GM23338 (cell line): ENCODE results near the gene POLA2. TPM values are rescaled to one million over a fixed set of nuclear protein-coding genes. Genes with fewer than 3 reads are reported as not detected.

Source experiments
- ATAC-seq: fragments of 200-7000 bp; cut with Tn5 transposase; 3 replicates; pipeline ENCODE4 v1.9.1; 2020
- DNase-seq: peaks from one replicate; pipeline ENCODE4 v3.0.0-alpha.2; 2015; ENCODE audit warnings: low spot score
- H2AFZ ChIP-seq: fragments of 200-600 bp; sonication (generic); 2 replicates; pipeline ENCODE4 v1.8.0; 2016; ENCODE audit warnings: antibody characterized with exemption, mild to moderate bottlenecking, moderate library complexity
- H3F3A ChIP-seq: fragments of 200-600 bp; sonication (generic); replicated peaks from 2 replicates; pipeline ENCODE4 v1.8.0; 2017; ENCODE audit warnings: antibody characterized with exemption, mixed run types, low read depth
- H3K27ac ChIP-seq: fragments of 200-600 bp; sonication (generic); 2 replicates; pipeline ENCODE4 v1.6.1; 2016; ENCODE audit warnings: low read depth
- H3K27me3 ChIP-seq: fragments of 200-600 bp; sonication (generic); 2 replicates; pipeline ENCODE4 v1.8.0; 2016; ENCODE audit warnings: mild to moderate bottlenecking, mixed run types, moderate library complexity; ENCODE audit not compliant: insufficient read depth
- H3K36me3 ChIP-seq: fragments of 200-600 bp; sonication (generic); 2 replicates; pipeline ENCODE4 v1.8.0; 2016; ENCODE audit warnings: mild to moderate bottlenecking; ENCODE audit not compliant: insufficient read depth
- H3K4me1 ChIP-seq: fragments of 200-600 bp; sonication (generic); 2 replicates; pipeline ENCODE4 v1.8.0; 2016; ENCODE audit warnings: mild to moderate bottlenecking, moderate library complexity; ENCODE audit not compliant: insufficient read depth
- H3K4me2 ChIP-seq: fragments of 200-600 bp; sonication (generic); 2 replicates; pipeline ENCODE4 v1.7.1; 2017; ENCODE audit warnings: mixed run types
- H3K4me3 ChIP-seq: fragments of 200-600 bp; sonication (generic); 2 replicates; pipeline ENCODE4 v1.6.1; 2016; ENCODE audit warnings: mixed run types
- H3K79me2 ChIP-seq: fragments of 200-600 bp; sonication (generic); replicated peaks from 2 replicates; pipeline ENCODE4 v1.8.0; 2017; ENCODE audit warnings: mild to moderate bottlenecking; ENCODE audit not compliant: insufficient read depth
- H3K9me2 ChIP-seq: fragments of 200-600 bp; sonication (generic); 2 replicates; pipeline ENCODE4 v1.8.0; 2017; ENCODE audit not compliant: insufficient read depth
- H4K20me1 ChIP-seq: fragments of 200-600 bp; sonication (generic); replicated peaks from 2 replicates; pipeline ENCODE4 v1.8.0; 2017; ENCODE audit warnings: mild to moderate bottlenecking; ENCODE audit not compliant: insufficient read depth
- H3K27ac Mint-ChIP-seq: 2 replicates; pipeline ENCODE4 v1.8.0; 2020; ENCODE audit warnings: inconsistent platforms, mild to moderate bottlenecking, moderate library complexity, mixed read lengths
- H3K27me3 Mint-ChIP-seq: 3 replicates; pipeline ENCODE4 v1.8.0; 2022; ENCODE audit warnings: low read depth, mild to moderate bottlenecking, moderate library complexity, mixed read lengths, inconsistent platforms; ENCODE audit not compliant: insufficient read depth, poor library complexity
- H3K36me3 Mint-ChIP-seq: 3 replicates; pipeline ENCODE4 v1.8.0; 2021; ENCODE audit warnings: low read depth, mild to moderate bottlenecking, inconsistent platforms, moderate library complexity, mixed read lengths
- H3K4me1 Mint-ChIP-seq: 3 replicates; pipeline ENCODE4 v1.8.0; 2020; ENCODE audit warnings: mild to moderate bottlenecking, inconsistent platforms, mixed read lengths
- H3K4me3 Mint-ChIP-seq: 3 replicates; pipeline ENCODE4 v1.8.0; 2021; ENCODE audit warnings: moderate library complexity, mild to moderate bottlenecking, inconsistent platforms, mixed read lengths
- H3K9me3 Mint-ChIP-seq: 3 replicates; pipeline ENCODE4 v1.8.0; 2020; ENCODE audit warnings: moderate library complexity, mild to moderate bottlenecking, inconsistent platforms, mixed read lengths
- CREB1 ChIP-seq: fragments of 250-450 bp; sonication (Bioruptor Pico); IDR thresholded peaks from 2 replicates; pipeline ENCODE4 v1.5.0; 2020; ENCODE audit warnings: low read depth, mild to moderate bottlenecking, moderate library complexity
- CTCF ChIP-seq, 2 experiments: fragments of 200-600 bp in 1 of 2; sonication (generic) in 1 of 2; conservative IDR thresholded peaks; 2 replicates each; pipeline versions ENCODE4 v1.5.1 to v1.6.1; 2016 to 2017; ENCODE audit warnings: antibody characterized with exemption in 2 of 2, low read depth in 2 of 2, mild to moderate bottlenecking in 2 of 2, moderate library complexity in 1 of 2
- EZH2 ChIP-seq: fragments of 200-600 bp; sonication (generic); IDR thresholded peaks from one replicate; pipeline ENCODE4 v1.8.0; 2017; ENCODE audit warnings: antibody characterized with exemption, mild to moderate bottlenecking, low read depth; ENCODE audit not compliant: unreplicated experiment
- EZH2phosphoT487 ChIP-seq: fragments of 200-600 bp; sonication (generic); IDR thresholded peaks from one replicate; pipeline ENCODE4 v1.8.1; 2018; ENCODE audit warnings: antibody characterized with exemption; ENCODE audit not compliant: unreplicated experiment
- JUNB ChIP-seq: IDR thresholded peaks from one replicate; pipeline ENCODE4 v1.6.1; 2016; ENCODE audit warnings: antibody characterized with exemption; ENCODE audit not compliant: unreplicated experiment
- NANOG ChIP-seq: IDR thresholded peaks from 2 replicates; pipeline ENCODE4 v1.6.1; 2016; ENCODE audit warnings: antibody characterized with exemption, borderline replicate concordance
- POLR2AphosphoS5 ChIP-seq: IDR thresholded peaks from 2 replicates; pipeline ENCODE4 v1.6.1; 2016; ENCODE audit warnings: antibody characterized with exemption, low read depth
- REST ChIP-seq: IDR thresholded peaks from one replicate; pipeline ENCODE4 v1.6.1; 2018; ENCODE audit warnings: antibody characterized with exemption; ENCODE audit not compliant: unreplicated experiment
- STAT1 ChIP-seq: IDR thresholded peaks from one replicate; pipeline ENCODE4 v1.6.1; 2016; ENCODE audit warnings: antibody characterized with exemption; ENCODE audit not compliant: unreplicated experiment
- ZNF114 ChIP-seq: fragments of 250-450 bp; sonication (Bioruptor Pico); IDR thresholded peaks from 2 replicates; pipeline ENCODE4 v1.5.0; 2020; ENCODE audit warnings: mild to moderate bottlenecking, moderate library complexity
- ZNF331 ChIP-seq: fragments of 250-450 bp; sonication (Bioruptor Pico); IDR thresholded peaks from 2 replicates; pipeline ENCODE4 v1.5.0; 2020; ENCODE audit warnings: low read depth, mild to moderate bottlenecking, moderate library complexity
- ZNF462 ChIP-seq: fragments of 250-450 bp; sonication (Bioruptor Pico); IDR thresholded peaks from 2 replicates; pipeline ENCODE4 v1.5.0; 2020; ENCODE audit warnings: mild to moderate bottlenecking, moderate library complexity
- polyA plus RNA-seq: library from polyadenylated mRNA; unstranded; fragments of >200 nt; fragmentation: Nextera tagmentation; extraction: Ambion mirVana; gene quantifications from 2 replicates; pipeline ENCODE4 v1.2.1, GENCODE V29; 2016
- total RNA-seq: library from RNA; depleted of rRNA; stranded (reverse); fragments of >200 nt; shearing (Covaris generic); gene quantifications from 2 replicates; pipeline ENCODE4 v1.2.3, GENCODE V29; 2014
- TF ChIP-seq, protein P1 (sequence below): IDR thresholded peaks from 2 replicates; pipeline ENCODE4 v1.6.1; 2016; ENCODE audit warnings: antibody characterized with exemption

The POLA2 gene
- total and polyA plus RNA-seq, 2 experiments from 2014 or later: 22.5 to 30.4 TPM

- Histone ChIP-seq H3K4me1 (peaks cover 37% of the 10 kb centered on the region), H3K27me3 (no peaks in the 10 kb centered on the region), H3F3A (peaks cover 22% of the 10 kb centered on the region), H3K4me3 (peak overlapping the region; percentile 41), H4K20me1 (no peaks in the 10 kb centered on the region), H3K36me3 (no peaks in the 10 kb centered on the region), H3K9me2 (no peaks in the 10 kb centered on the region), H2AFZ (no peak overlapping the region), H3K4me2 (peak overlapping the region; percentile 70), H3K79me2 (no peaks in the 10 kb centered on the region), H3K27ac (peak overlapping the region; percentile 91)
- Mint-ChIP-seq H3K9me3 (no peaks in the 10 kb centered on the region), H3K36me3 (peaks cover 22% of the 10 kb centered on the region), H3K4me3 (peak overlapping the region; percentile 68), H3K4me1 (peaks cover 53% of the 10 kb centered on the region), H3K27ac (peak overlapping the region; percentile 68), H3K27me3 (peaks cover 18% of the 10 kb centered on the region)
- DNase-seq (no peak), ATAC-seq (no peak; the same call in 1 of the 3 replicates)
- TF ChIP-seq ZNF331 (CRISPR knock-in tag) (no peak), EZH2 (no peak), STAT1 (no peak), NANOG (no peak), POLR2AphosphoS5 (no peak), JUNB (no peak), ZNF114 (CRISPR knock-in tag) (no peak), REST (no peak), CREB1 (CRISPR knock-in tag) (no peak), CTCF (conservative IDR thresholded peaks at IDR 0.05; ENCODE audit: low read depth in 2 of 2) (no peak), ZNF462 (CRISPR knock-in tag) (no peak), EZH2phosphoT487 (no peak)
- TF ChIP-seq, protein P1, sequence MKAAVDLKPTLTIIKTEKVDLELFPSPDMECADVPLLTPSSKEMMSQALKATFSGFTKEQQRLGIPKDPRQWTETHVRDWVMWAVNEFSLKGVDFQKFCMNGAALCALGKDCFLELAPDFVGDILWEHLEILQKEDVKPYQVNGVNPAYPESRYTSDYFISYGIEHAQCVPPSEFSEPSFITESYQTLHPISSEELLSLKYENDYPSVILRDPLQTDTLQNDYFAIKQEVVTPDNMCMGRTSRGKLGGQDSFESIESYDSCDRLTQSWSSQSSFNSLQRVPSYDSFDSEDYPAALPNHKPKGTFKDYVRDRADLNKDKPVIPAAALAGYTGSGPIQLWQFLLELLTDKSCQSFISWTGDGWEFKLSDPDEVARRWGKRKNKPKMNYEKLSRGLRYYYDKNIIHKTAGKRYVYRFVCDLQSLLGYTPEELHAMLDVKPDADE: no peak
Measured at GRCh38 chr11:65214212-65214845, 47.4 kb upstream of the POLA2 start.
